ENCODE results near the gene SHKBP1.
"Not testable (repeated sequence)": the region's sequence is repeated elsewhere in the genome, so short reads cannot be mapped to it uniquely, and the experiment has no call there.

SHKBP1 gene

DNA sequence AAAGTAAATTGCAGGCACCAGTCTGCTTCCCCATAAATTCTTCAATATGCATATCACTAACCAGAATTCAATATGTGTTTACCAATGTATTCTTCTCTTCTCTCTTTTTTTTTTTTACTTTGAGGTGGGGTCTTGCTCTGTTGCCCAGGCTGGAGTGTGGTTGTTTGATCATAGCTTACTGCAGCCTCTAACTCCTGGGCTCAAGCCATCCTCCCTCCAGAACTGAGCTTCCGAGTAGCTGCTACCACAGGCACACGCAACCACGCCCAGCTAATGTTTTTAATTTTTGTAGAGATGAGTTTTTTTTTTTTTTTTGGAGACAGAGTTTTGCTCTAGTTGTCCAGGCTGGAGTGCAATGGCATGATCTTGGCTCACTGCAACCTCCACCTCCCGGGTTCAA is 41.3 kb downstream of the SHKBP1 start:
- no peak for DNase-seq (ENCODE audit: low spot score)

DNA sequence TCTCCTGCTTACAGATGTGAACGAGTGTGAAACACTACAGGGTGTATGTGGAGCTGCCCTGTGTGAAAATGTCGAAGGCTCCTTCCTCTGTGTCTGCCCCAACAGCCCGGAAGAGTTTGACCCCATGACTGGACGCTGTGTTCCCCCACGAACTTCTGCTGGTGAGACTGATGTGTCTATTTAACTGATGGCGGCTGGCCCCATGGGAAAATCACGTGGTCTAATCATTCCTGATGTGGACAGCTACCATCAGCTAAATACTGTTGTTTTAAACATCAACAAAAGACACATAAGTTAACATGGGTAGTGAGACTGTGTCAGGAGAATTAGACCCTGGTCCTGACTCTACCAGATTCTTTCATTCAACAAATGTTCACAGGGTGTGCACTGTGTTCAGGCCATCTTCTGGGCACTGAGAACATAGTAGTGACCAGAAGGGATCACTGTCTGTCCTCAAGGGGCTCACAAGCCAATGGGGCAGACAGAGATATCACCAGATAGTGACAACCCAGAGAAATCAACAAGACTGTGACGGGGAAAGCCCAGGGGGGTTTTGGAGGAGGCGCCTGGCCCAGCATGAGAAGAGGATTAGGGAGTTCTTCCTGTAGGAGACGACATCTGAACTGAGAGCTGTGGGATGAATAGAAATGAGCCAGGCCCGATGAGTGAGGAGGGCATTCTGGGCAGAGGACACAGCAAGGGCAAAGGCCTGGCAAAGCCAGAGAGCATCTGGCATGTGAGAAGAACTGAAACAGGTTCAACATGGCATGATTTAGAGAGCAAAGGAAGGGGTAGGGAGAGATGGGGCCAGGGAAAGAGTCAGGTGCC is 42.9 kb downstream of the SHKBP1 start:
- no peak for DNase-seq (ENCODE audit: low spot score)

DNA sequence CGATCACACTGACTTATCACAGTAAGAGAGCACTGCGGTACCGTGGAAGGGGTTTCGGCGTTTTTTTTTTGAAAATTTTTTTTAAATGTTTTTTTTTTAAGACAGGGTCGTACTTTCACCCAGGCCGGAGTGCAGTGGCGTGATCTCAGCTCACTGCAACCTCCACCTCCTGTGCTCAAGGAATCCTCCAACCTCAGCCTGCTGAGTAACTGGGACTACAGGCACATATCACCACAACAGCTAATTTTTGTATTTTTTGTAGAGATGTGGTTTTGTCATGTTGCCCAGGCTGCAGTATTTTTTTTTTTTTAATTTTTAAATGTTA is 43.5 kb downstream of the SHKBP1 start:
- no peak for DNase-seq (ENCODE audit: low spot score)

DNA sequence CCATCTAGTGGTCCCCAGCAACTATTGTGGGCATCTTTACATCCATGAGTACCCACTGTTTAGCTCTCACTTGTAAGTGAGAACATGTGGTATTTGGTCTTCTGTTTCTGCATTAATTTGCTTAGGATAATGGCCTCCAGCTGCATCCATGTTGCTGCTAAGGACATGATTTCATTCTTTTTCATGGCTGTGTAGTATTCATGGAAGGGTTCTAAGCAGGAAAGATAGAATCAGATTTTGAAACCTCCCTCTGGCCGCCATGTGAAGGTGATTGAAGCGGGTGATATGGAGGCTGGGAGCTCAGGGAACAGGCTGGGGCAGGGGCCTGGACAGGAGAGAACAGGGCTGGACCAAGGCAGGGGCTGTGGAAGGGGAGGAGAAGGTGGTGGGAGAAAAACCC is 44.6 kb downstream of the SHKBP1 start:
- no peak for DNase-seq (ENCODE audit: low spot score)

DNA sequence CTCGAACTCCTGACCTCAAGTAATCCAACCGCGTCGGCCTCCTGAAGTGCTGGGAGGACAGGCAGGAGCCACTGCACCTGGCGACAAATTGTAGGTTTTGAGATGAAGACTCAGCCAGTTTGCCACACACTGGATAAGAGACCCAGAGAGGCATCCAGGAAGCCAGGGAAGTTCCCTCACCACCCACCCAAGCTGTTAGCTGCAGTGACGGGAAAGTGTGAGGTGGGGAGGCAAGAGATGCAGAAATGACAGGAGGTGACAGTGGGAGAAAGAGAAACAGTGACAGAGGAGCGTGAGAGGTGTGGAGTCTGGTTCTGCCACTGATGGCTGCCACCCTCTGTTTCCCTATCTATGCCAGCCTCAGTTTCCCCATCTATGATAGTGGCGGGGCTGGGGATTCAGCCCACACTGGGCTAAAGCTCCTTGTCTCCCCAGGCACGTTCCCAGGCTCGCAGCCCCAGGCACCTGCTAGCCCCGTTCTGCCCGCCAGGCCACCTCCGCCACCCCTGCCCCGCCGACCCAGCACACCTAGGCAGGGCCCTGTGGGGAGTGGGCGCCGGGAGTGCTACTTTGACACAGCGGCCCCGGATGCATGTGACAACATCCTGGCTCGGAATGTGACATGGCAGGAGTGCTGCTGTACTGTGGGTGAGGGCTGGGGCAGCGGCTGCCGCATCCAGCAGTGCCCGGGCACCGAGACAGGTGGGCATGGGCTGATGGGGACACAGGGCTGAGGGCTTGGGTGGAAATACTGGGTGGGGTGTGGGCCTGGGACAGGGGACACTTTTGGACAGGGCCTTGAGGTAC is 45.5 kb downstream of the SHKBP1 start:
- DNase-seq (ENCODE audit: low spot score) = no peak

DNA sequence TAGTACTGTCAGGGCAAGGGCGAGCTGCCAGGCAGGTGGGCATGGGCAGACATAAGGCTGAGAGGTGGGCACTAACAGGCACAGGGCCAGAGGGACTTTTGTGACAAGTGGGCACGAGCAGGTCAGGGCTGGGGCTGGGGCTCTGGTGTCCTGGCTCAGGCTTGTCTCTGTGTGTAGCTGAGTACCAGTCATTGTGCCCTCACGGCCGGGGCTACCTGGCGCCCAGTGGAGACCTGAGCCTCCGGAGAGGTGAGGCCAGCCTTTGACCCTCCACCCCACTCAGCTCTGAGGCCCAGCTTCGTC is 46.1 kb downstream of the SHKBP1 start:
- no peak for DNase-seq (ENCODE audit: low spot score)

DNA sequence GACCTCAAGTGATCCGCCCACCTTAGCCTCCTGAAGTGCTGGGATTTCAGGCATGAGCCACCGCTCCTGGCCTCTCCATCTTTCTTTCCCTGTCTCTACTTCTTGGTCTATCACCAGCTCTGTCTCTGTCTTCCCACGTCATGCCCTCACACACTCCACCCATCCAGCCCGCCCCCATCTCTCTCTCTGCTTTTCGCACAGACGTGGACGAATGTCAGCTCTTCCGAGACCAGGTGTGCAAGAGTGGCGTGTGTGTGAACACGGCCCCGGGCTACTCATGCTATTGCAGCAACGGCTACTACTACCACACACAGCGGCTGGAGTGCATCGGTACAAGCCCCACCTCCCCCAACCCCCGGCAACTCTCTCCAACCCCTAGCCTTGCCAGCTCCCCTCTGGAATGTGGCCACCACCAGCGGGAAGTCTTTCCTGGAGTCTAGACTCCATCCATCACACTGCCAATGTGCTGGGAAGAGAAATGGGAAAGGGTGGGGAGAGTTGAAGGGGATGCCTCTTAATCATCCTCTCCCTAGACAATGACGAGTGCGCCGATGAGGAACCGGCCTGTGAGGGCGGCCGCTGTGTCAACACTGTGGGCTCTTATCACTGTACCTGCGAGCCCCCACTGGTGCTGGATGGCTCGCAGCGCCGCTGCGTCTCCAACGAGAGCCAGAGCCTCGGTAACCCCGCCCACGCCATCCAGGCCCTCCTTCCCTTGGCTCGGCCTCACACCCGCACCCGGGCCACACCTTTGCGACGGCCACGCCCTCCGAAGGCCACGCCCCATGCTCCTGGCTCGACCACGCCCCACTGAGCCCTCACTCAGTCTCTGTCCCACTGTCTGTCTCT is 47.0 kb downstream of the SHKBP1 start:
- no peak for DNase-seq (ENCODE audit: low spot score)

DNA sequence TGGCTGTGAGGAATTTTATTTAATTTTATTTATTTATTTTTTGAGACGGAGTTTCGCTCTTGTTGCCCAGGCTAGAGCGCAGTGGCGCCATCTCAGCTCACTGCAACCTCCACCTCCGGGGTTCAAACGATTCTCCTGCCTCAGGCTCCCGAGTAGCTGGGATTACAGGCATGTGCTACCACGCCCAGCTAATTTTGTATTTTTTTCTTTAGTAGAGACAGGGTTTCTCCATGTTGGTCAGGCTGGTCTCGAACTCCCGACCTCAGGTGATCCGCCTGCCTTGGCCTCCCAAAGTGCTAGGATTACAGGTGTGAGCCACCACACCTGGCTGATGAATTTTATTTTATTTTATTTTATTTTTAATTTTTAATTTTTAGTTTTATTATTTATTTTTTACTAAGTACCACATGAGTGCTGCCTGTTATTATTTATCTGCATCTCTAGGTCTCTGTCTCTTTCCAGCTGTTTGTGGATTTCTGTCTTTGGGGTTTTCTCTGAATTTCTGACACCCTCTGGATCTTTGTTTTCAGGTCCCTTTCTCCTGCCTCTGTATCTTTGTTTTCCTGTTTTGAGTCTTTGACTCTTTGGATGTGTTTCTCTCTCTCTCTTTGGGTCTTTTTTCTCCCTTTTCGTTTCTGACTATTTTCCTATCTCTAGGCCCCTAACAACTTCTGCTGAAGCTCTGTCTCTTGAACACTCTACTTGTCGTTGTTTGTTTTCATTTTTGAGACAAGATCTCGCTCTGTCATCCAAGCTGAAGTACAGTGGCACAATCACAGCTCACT is 47.9 kb downstream of the SHKBP1 start:
- DNase-seq (ENCODE audit: low spot score) = not testable (repeated sequence)

DNA sequence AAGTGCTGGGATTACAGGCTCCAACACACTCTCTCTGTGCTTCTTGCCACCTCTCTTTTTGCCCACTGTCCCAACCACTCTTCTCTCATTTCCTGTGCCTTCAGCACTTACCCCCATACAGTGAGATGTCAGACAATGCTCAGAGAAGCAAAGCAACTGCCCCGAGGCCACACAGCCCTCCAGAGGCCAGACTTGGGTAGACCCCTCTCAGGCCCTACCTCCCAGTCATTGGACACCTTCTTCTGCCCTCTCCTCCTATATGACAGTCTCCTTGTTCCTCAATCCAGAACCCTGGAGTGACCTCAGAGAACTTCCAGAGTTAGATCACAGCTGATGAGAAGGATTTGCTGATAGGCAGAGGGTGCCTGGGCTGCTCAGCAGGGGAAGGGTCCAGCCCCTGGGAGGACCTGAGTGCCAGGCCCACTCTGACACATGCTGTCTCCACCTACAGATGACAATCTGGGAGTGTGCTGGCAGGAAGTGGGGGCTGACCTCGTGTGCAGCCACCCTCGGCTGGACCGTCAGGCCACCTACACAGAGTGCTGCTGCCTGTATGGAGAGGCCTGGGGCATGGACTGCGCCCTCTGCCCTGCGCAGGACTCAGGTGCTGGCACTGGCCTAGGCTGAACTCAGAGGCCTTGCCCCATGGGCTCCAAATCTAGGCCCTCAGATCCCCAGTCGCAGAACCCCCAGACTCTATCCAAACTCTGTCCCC is 48.9 kb downstream of the SHKBP1 start:
- no peak for DNase-seq (ENCODE audit: low spot score)

DNA sequence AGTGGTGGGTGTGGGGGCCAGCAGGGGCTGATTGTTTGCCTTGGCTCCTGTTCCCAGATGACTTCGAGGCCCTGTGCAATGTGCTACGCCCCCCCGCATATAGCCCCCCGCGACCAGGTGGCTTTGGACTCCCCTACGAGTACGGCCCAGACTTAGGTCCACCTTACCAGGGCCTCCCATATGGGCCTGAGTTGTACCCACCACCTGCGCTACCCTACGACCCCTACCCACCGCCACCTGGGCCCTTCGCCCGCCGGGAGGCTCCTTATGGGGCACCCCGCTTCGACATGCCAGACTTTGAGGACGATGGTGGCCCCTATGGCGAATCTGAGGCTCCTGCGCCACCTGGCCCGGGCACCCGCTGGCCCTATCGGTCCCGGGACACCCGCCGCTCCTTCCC is 50.2 kb downstream of the SHKBP1 start:
- DNase-seq (ENCODE audit: low spot score) = no peak

DNA sequence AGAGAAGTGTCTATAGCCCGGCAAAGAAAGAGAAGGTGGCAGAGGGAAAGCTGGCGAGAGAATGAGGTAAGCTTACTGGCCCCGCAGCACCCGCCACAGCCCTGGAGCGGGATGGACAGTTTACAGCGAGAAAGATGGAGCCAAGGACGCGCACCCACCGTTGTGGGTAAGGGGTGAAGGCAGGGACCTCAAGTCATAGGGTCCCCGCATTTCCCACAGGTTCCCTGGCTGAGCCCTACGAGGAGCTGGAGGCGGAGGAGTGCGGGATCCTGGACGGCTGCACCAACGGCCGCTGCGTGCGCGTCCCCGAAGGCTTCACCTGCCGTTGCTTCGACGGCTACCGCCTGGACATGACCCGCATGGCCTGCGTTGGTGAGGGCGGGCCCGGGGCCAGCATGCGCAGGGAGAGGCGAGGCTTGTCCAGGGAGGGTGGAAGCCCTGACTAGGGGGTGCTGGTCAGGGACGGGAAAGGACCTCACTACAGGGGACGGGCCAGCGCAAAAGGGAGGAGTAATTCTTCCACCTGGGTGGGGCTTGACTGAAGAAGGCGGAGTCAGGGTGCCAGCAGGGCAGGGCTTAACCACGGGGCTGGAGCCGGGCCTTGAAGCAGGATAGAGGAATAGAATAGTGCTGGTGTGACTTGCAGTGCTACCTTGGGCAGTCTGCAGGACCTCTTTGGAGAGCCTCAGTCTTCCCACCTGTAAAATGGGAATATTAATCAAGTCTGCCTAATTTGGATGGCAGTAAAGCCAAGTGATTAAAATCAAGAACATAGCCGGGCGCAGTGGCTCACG is 51.0 kb downstream of the SHKBP1 start:
- no peak for DNase-seq (ENCODE audit: low spot score)

DNA sequence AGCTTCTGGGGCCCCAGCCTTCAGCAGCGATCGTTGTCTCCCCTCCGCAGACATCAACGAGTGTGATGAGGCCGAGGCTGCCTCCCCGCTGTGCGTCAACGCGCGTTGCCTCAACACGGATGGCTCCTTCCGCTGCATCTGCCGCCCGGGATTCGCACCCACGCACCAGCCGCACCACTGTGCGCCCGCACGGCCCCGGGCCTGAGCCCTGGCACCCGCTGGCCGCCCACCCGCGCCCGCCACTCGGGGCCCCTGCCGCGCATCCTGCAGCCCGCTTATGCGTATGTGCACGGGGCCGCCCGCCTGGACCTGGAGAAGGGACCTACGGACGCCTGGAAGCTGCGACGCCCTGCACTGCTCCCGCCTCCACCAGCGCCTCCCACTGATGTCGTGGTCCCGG is 52.7 kb downstream of the SHKBP1 start:
- DNase-seq (ENCODE audit: low spot score) = no peak

DNA sequence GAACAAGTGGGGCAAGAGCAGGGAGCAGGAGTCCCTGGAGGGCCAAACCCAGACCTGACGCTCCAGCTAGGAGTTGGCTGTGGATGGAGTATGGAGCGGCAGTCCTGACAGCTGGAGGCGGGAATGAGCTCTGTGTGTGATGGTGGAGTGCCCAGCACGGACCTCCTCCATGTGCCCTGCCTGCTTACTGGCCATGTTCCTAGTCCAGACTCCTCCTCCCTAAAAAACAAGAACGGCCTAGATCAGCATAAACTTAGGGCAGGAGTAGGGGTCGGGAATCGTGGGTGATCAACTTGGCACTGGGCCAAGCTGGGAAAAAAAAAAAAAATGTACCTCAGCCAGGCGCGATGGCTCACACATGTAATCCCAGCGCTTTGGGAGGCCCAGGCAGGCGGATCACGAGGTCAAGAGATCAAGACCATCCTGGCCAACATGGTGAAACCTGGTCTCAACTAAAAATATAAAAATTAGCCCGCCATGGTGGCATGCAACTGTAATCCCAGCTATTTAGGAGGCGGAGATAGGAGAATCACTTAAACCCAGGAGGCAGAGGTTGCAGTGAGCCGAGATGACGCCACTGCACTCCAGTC is 54.0 kb downstream of the SHKBP1 start:
- no peak for DNase-seq (ENCODE audit: low spot score)

DNA sequence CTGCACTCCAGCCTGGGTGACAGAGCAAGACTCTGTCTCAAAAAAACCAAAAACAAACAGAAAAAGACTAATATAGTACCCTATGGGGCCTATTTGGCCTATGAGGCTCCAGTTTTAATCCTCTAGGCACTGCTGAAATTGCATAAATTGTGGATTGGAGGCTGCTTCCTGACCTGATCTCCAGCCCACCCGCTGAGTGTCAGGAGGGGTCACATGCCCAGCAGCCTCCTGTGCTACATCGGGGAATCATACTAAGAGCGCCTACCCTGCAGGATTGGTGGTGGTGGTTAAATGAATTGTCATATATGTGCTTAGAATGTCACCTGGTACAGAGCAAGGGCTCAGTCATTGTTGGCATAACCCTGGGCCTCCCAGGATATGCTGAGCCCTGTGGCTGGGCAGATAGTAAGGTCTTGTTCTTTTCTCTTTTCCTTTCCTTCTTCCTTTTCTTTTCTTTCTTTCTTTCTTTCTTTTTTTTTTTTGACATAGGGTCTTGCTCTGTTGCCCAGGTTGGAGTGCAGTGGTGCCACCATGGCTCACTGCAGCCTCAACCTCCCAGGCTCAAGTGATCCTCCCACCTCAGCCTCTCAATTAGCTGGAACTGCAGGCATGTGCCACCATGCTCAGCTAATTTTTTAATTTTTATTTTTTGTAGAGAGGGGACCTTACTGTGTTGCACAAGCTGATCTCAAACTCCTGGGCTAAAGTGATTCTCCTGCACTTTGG is 55.8 kb downstream of the SHKBP1 start:
- no peak for DNase-seq (ENCODE audit: low spot score)

DNA sequence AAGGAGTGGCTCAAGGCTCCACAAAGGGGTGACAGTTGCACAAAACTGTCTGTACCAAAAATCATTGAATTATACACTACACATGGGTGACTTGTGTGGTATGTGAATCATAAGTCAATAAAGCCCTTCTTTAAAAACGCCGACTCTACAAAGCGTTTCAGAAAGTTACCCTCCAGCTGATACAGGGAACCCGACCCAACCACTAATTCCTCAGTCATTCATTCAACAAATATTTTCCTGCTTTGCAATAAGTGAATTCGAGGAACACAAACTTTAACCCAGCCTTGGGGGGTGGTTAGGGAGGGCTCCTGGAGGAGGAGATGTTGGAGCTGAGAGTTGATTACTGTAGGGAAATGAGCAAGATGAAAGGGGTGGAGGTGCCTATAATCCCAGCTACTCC is 56.5 kb downstream of the SHKBP1 start:
- DNase-seq (ENCODE audit: low spot score) = no peak

DNA sequence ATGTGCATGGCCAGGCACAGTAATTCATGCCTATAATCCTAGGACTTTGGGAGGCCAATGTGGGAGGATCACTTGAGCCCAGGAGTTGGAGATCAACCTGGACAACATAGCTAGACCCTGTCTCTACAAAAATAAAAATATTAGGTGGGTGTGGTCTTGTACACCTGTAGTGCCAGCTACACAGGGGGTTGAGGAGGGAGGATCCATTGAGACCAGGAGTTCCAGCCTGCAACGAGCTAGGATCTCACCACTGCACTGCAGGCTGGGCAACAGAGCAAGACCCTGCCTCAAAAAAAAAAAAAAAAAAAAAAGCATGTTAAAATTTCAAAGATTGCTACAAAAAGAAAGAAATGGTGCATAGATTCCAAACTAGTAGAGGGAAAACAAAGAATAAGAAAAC is 61.7 kb downstream of the SHKBP1 start:
- DNase-seq (ENCODE audit: low spot score) = no peak

DNA sequence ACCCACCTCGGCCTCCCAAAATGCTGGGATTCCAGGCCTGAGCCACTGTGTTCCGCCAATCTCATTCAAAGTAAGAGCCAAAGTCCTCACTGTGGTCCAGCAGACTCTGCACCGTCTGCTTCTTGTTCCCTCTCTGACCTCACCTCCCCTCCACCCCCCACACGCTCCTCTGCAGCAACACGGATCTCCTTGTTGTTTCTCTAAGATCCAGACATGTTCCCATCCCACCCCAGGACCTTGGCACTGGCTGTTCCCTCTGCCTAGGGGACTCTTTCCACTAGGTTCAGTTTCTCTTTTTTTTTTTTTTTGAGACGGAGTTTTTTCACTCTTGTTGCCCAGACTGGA is 62.9 kb downstream of the SHKBP1 start:
- DNase-seq (ENCODE audit: low spot score) = no peak

DNA sequence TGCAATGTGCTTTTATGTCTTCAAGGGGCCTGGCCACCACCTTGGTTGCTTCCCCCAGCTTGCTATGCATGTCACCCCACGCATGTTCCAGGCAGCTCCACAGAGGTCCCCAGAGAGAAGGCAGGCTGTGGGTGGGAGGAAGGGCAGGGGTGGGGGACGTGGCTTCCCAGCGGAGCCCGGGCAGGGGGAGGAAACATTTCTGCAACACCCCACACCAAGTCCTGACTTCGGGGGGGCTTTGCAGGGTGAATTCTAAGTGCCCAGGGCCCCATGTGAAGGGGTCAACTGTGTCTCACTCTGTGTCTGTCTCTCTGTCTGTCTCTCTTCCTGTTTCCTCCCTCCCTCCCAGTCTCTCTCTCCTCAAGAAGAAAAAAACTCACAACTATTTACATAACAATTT is 64.1 kb downstream of the SHKBP1 start:
- no peak for DNase-seq (ENCODE audit: low spot score)

Data from left forelimb (tissue), 1 donor.